ENCODE results near the gene LUC7L. TPM values are rescaled to one million over a fixed set of nuclear protein-coding genes. Genes with fewer than 3 reads are reported as not detected.
A peak's percentile ranks its signal among the peaks of the same experiment; 100 is the strongest.
"Not testable (repeated sequence)": the region's sequence is repeated elsewhere in the genome, so short reads cannot be mapped to it uniquely, and the experiment has no call there.

The LUC7L gene
- total RNA-seq, 2 donors from 2014 or later, result 54.8 to 65.4 TPM

DNA sequence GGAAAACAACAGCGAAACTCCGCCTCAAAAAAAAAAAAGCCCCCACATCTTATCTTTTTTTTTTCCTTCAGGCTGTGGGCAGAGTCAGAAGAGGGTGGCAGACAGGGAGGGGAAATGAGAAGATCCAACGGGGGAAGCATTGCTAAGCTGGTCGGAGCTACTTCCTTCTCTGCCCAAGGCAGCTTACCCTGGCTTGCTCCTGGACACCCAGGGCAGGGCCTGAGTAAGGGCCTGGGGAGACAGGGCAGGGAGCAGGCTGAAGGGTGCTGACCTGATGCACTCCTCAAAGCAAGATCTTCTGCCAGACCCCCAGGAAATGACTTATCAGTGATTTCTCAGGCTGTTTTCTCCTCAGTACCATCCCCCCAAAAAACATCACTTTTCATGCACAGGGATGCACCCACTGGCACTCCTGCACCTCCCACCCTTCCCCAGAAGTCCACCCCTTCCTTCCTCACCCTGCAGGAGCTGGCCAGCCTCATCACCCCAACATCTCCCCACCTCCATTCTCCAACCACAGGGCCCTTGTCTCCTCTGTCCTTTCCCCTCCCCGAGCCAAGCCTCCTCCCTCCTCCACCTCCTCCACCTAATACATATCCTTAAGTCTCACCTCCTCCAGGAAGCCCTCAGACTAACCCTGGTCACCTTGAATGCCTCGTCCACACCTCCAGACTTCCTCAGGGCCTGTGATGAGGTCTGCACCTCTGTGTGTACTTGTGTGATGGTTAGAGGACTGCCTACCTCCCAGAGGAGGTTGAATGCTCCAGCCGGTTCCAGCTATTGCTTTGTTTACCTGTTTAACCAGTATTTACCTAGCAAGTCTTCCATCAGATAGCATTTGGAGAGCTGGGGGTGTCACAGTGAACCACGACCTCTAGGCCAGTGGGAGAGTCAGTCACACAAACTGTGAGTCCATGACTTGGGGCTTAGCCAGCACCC lies 54.0 kb downstream of the LUC7L start:
- no peak for ATAC-seq (replicated peaks)
- no peaks in the 10 kb centered on the region for H3K4me1 Mint-ChIP-seq
- H3K4me3 Mint-ChIP-seq, result peak overlapping the region; percentile 13
- no peaks in the 10 kb centered on the region for H3K9me3 Mint-ChIP-seq
- H3K36me3 Mint-ChIP-seq (ENCODE audit: low read depth), result no peaks in the 10 kb centered on the region
- H3K27me3 Mint-ChIP-seq, result peaks cover 42% of the 10 kb centered on the region
- no peak overlapping the region for H3K27ac Mint-ChIP-seq

DNA sequence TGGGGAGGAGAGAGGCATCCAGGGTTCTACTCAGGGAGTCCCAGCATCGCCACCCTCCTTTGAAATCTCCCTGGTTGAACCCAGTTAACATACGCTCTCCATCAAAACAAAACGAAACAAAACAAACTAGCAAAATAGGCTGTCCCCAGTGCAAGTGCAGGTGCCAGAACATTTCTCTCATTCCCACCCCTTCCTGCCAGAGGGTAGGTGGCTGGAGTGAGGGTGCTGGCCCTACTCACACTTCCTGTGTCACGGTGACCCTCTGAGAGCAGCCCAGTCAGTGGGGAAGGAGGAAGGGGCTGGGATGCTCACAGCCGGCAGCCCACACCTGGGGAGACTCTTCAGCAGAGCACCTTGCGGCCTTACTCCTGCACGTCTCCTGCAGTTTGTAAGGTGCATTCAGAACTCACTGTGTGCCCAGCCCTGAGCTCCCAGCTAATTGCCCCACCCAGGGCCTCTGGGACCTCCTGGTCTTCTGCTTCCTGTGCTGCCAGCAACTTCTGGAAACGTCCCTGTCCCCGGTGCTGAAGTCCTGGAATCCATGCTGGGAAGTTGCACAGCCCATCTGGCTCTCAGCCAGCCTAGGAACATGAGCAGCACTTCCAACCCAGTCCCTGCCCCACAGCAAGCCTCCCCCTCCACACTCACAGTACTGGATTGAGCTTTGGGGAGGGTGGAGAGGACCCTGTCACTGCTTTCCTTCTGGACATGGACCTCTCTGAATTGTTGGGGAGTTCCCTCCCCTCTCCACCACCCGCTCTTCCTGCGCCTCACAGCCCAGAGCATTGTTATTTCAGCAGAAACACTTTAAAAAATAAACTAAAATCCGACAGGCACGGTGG lies 55.1 kb downstream of the LUC7L start:
- H3K27me3 Mint-ChIP-seq, result peaks cover 40% of the 10 kb centered on the region
- not testable (repeated sequence) for H3K27ac Mint-ChIP-seq; H3K9me3 Mint-ChIP-seq; ATAC-seq (replicated peaks); H3K36me3 Mint-ChIP-seq (ENCODE audit: low read depth); H3K4me1 Mint-ChIP-seq
- H3K4me3 Mint-ChIP-seq, result peak overlapping the region; percentile 13

DNA sequence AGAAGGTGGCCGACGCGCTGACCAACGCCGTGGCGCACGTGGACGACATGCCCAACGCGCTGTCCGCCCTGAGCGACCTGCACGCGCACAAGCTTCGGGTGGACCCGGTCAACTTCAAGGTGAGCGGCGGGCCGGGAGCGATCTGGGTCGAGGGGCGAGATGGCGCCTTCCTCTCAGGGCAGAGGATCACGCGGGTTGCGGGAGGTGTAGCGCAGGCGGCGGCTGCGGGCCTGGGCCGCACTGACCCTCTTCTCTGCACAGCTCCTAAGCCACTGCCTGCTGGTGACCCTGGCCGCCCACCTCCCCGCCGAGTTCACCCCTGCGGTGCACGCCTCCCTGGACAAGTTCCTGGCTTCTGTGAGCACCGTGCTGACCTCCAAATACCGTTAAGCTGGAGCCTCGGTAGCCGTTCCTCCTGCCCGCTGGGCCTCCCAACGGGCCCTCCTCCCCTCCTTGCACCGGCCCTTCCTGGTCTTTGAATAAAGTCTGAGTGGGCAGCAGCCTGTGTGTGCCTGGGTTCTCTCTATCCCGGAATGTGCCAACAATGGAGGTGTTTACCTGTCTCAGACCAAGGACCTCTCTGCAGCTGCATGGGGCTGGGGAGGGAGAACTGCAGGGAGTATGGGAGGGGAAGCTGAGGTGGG lies 55.9 kb downstream of the LUC7L start:
- H3K4me3 Mint-ChIP-seq, result peak overlapping the region; percentile 37
- peaks cover 44% of the 10 kb centered on the region for H3K27me3 Mint-ChIP-seq
- not testable (repeated sequence) for H3K9me3 Mint-ChIP-seq; ATAC-seq (replicated peaks); H3K36me3 Mint-ChIP-seq (ENCODE audit: low read depth); H3K4me1 Mint-ChIP-seq; H3K27ac Mint-ChIP-seq

DNA sequence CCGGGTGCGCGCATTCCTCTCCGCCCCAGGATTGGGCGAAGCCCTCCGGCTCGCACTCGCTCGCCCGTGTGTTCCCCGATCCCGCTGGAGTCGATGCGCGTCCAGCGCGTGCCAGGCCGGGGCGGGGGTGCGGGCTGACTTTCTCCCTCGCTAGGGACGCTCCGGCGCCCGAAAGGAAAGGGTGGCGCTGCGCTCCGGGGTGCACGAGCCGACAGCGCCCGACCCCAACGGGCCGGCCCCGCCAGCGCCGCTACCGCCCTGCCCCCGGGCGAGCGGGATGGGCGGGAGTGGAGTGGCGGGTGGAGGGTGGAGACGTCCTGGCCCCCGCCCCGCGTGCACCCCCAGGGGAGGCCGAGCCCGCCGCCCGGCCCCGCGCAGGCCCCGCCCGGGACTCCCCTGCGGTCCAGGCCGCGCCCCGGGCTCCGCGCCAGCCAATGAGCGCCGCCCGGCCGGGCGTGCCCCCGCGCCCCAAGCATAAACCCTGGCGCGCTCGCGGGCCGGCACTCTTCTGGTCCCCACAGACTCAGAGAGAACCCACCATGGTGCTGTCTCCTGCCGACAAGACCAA lies 56.8 kb downstream of the LUC7L start, which contains the start of gene HBA2:
TSS of gene HBA2 (plus strand) at position 503 of the 568 bp plus-strand sequence. CDS start at position 540, 37 bp downstream.
- Mint-ChIP-seq H3K27me3 (peaks cover 36% of the 10 kb centered on the region), H3K4me3 (peak within 1 kb of the TSS; percentile 37)
- not testable (repeated sequence) for H3K36me3 Mint-ChIP-seq (ENCODE audit: low read depth); ATAC-seq (replicated peaks); H3K4me1 Mint-ChIP-seq; H3K9me3 Mint-ChIP-seq; H3K27ac Mint-ChIP-seq

DNA sequence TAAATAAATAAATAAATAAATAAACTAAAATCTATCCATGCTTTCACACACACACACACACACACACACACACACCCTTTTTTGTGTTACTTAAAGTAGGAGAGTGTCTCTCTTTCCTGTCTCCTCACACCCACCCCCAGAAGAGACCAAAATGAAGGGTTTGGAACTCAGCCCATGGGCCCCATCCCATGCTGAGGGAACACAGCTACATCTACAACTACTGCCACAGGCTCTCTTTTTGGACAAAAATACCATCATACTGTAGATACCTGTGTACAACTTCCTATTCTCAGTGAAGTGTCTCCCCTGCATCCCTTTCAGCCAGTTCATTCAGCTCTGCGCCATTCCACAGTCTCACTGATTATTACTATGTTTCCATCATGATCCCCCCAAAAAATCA lies 58.5 kb downstream of the LUC7L start:
- H3K27me3 Mint-ChIP-seq, result peaks cover 43% of the 10 kb centered on the region
- no peak overlapping the region for H3K27ac Mint-ChIP-seq
- ATAC-seq (replicated peaks), result no peak
- H3K9me3 Mint-ChIP-seq, result no peaks in the 10 kb centered on the region
- H3K36me3 Mint-ChIP-seq (ENCODE audit: low read depth), result no peaks in the 10 kb centered on the region
- no peaks in the 10 kb centered on the region for H3K4me1 Mint-ChIP-seq
- no peak overlapping the region for H3K4me3 Mint-ChIP-seq

DNA sequence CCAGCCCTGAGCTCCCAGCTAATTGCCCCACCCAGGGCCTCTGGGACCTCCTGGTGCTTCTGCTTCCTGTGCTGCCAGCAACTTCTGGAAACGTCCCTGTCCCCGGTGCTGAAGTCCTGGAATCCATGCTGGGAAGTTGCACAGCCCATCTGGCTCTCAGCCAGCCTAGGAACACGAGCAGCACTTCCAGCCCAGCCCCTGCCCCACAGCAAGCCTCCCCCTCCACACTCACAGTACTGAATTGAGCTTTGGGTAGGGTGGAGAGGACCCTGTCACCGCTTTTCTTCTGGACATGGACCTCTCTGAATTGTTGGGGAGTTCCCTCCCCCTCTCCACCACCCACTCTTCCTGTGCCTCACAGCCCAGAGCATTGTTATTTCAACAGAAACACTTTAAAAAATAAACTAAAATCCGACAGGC lies 59.2 kb downstream of the LUC7L start:
- H3K4me3 Mint-ChIP-seq; H3K27ac Mint-ChIP-seq; H3K36me3 Mint-ChIP-seq (ENCODE audit: low read depth); ATAC-seq (replicated peaks); H3K4me1 Mint-ChIP-seq; H3K9me3 Mint-ChIP-seq: not testable (repeated sequence)
- peaks cover 37% of the 10 kb centered on the region for H3K27me3 Mint-ChIP-seq

DNA sequence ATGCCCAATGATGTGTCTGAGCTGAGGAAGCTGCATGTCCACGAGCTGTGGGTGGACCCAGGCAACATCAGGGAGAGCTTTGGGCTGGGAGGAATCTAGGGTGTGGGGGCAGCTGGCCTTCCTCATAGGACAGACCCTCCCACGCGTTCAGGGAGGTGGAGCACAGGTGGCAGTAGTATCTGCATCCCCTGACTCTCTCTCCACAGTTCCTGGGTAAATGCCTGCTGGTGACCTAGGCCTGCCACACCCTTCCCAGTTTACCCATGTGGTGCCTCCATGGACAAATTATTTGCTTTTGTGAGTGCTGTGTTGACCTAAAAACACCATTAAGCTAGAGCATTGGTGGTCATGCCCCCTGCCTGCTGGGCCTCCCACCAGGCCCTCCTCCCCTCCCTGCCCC lies 60.2 kb downstream of the LUC7L start:
- Mint-ChIP-seq H3K27me3 (peaks cover 29% of the 10 kb centered on the region), H3K4me1 (no peaks in the 10 kb centered on the region), H3K36me3 (ENCODE audit: low read depth) (no peaks in the 10 kb centered on the region), H3K4me3 (no peak overlapping the region), H3K27ac (no peak overlapping the region), H3K9me3 (no peaks in the 10 kb centered on the region)
- no peak for ATAC-seq (replicated peaks)

DNA sequence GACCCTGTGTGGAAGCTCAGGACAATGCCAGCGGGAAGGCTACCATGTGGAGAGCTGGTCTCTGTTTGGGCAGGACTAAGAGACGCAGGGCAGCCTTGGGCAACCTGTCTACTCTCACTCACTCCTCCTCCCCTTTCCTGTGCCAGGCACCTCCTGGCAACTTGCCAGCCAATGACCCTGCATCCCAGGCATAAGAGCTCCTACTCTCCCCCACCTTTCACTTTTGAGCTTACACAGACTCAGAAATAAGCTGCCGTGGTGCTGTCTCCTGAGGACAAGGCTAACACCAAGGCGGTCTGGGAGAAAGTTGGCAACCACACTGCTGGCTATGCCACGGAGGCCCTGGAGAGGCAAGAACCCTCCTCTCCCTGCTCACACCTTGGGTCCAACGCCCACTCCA lies 60.8 kb downstream of the LUC7L start:
- H3K9me3 Mint-ChIP-seq, result no peaks in the 10 kb centered on the region
- no peaks in the 10 kb centered on the region for H3K4me1 Mint-ChIP-seq
- ATAC-seq (replicated peaks), result no peak
- no peak overlapping the region for H3K4me3 Mint-ChIP-seq
- H3K36me3 Mint-ChIP-seq (ENCODE audit: low read depth), result no peaks in the 10 kb centered on the region
- H3K27me3 Mint-ChIP-seq, result peaks cover 27% of the 10 kb centered on the region
- no peak overlapping the region for H3K27ac Mint-ChIP-seq

DNA sequence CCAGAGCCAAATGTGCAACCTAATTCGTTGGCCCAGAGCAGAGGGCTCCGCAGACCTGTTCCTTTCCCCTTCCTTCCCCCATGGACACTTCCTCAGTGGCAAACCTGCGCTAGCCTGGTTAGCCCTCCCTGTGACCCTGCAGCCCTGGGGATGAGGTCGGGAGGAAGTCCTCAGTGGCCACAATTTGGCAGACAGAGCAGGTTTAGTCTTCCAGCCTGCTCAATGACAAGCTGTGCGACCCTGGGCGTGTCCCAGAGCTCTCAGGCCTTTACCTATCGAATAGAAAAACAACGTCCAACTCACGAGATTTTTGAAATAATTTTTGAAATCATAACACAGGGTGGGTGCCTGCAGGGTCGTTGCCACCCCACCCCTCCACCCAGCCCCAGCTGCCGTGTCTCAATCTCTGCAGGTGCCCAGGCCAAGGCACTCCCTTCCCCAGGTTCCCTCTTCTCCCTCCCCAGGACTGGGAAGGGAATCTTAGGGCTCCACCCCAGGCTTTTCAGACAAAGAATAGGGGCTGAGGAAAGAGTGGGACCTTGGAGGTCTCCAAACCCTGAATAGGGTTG lies 62.0 kb downstream of the LUC7L start:
- ATAC-seq (replicated peaks), result no peak
- peak overlapping the region; percentile 23 for H3K4me3 Mint-ChIP-seq
- H3K27me3 Mint-ChIP-seq, result peaks cover 27% of the 10 kb centered on the region
- no peaks in the 10 kb centered on the region for H3K9me3 Mint-ChIP-seq
- H3K36me3 Mint-ChIP-seq (ENCODE audit: low read depth), result no peaks in the 10 kb centered on the region
- H3K27ac Mint-ChIP-seq, result no peak overlapping the region
- no peaks in the 10 kb centered on the region for H3K4me1 Mint-ChIP-seq

DNA sequence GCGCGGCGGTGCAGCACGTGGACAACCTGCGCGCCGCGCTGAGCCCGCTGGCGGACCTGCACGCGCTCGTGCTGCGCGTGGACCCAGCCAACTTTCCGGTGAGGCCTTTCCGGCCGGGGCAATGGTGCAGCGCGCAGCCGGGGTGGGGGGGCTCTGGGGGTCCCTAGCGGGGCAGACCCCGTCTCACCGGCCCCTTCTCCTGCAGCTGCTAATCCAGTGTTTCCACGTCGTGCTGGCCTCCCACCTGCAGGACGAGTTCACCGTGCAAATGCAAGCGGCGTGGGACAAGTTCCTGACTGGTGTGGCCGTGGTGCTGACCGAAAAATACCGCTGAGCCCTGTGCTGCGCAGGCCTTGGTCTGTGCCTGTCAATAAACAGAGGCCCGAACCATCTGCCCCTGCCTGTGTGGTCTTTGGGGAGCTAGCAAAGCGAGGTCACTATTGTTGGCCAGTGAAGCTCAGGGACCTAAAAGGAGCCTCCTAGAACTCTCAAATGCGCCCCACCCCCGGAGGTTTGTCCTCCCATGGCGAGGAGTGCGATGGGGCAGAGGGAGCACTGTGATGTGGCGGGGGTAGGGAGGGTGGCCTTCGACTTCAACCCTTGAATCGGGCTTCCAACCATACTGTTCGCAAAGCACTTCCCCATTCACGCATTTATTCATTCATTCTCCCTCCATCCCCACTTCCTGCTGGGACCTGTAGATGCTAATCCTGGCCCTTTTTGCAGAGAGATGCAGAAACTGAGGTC lies 62.7 kb downstream of the LUC7L start:
- Mint-ChIP-seq H3K27ac (no peak overlapping the region), H3K36me3 (ENCODE audit: low read depth) (no peaks in the 10 kb centered on the region), H3K4me1 (no peaks in the 10 kb centered on the region), H3K4me3 (peak overlapping the region; percentile 23), H3K9me3 (no peaks in the 10 kb centered on the region), H3K27me3 (peaks cover 25% of the 10 kb centered on the region)
- no peak for ATAC-seq (replicated peaks)

DNA sequence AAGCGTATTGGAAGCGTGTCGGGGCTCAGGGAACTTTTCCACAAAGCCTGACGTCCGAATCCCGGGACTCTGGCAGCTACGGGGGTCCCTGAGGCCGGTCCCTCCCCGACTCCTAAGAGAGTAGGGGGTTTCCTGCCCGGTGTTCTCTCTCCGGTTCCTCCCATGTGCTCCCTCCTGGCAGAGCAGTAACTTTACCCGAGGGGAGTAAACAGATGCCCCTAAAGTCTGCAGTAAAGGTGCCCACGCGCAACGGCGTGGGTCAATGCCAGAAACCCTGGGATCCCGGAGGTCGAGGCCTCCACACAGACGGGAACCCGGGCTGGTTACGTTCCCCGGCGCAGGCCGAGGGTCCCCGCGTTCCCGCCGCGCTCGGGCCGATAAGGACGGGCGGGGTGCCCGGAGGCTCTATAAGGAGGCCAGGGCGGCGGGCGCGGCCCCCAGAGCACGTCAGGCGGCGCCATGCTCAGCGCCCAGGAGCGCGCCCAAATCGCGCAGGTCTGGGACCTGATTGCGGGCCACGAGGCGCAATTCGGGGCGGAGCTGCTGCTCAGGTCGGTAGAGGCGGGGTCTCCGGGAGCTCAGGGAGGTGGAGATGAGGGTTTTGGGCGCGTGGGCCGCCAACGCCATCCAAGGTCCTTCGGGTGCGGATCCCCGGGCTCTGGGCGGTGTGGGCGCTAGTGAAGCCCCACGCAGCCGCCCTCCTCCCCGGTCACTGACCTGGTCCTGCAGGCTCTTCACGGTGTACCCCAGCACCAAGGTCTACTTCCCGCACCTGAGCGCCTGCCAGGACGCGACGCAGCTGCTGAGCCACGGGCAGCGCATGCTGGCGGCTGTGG lies 63.5 kb downstream of the LUC7L start, which contains the start of gene HBM:
TSS of gene HBM (plus strand) at position 440 of the 836 bp plus-strand sequence. CDS start at position 460, 20 bp downstream.
- Mint-ChIP-seq H3K4me3 (peak within 1 kb of the TSS; percentile 23), H3K27me3 (peaks cover 29% of the 10 kb centered on the region), H3K4me1 (no peaks in the 10 kb centered on the region), H3K36me3 (ENCODE audit: low read depth) (no peaks in the 10 kb centered on the region), H3K9me3 (no peaks in the 10 kb centered on the region), H3K27ac (no peak within 1 kb of the TSS)
- peak; percentile 20 for ATAC-seq (replicated peaks)

DNA sequence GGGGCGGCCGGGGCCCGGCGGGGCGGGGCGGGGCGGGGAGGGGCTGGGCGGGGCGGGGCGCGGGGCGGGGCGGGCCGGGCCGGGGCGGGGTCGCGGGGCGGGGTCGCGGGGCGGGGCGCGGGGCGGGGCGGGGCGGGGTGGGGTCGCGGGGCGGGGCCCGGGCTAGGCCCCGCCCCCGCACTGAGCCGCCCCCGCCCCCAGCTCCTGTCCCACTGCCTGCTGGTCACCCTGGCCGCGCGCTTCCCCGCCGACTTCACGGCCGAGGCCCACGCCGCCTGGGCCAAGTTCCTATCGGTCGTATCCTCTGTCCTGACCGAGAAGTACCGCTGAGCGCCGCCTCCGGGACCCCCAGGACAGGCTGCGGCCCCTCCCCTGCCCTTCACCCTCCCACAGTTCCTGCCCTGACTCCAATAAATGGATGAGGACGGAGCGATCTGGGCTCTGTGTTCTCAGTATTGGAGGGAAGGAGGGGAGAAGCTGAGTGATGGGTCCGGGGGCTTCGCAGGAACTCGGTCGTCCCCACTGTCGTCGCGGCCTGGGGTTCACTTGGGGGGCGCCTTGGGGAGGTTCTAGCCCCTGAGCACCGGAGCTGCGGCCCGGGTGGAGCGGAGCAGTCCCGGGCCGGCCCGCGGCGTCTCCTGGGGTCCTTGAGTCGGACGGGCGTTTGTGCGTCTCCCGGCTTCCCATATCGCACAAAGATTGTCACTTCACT lies 64.3 kb downstream of the LUC7L start:
- no peaks in the 10 kb centered on the region for H3K4me1 Mint-ChIP-seq
- no peak for ATAC-seq (replicated peaks)
- H3K27ac Mint-ChIP-seq, result no peak overlapping the region
- no peaks in the 10 kb centered on the region for H3K9me3 Mint-ChIP-seq
- H3K4me3 Mint-ChIP-seq, result peak overlapping the region; percentile 10
- no peaks in the 10 kb centered on the region for H3K36me3 Mint-ChIP-seq (ENCODE audit: low read depth)
- peaks cover 22% of the 10 kb centered on the region for H3K27me3 Mint-ChIP-seq
